IPS-20b (cell line): ENCODE results near the gene PLPP6.
"Not testable (repeated sequence)": the region's sequence is repeated elsewhere in the genome, so short reads cannot be mapped to it uniquely, and the experiment has no call there.

Source experiments
- H3K27ac ChIP-seq: one replicate; pipeline ENCODE4 v1.5.1; 2013; ENCODE audit warnings: low read length
- H3K27me3 ChIP-seq: 2 replicates; pipeline ENCODE4 v1.6.1; 2013; ENCODE audit warnings: mild to moderate bottlenecking, low read length, inconsistent platforms; ENCODE audit not compliant: insufficient read depth
- H3K36me3 ChIP-seq: 2 replicates; pipeline ENCODE4 v1.6.1; 2013; ENCODE audit warnings: low read depth, mild to moderate bottlenecking, inconsistent platforms, low read length, moderate library complexity; ENCODE audit not compliant: insufficient read depth
- H3K4me1 ChIP-seq: 2 replicates; pipeline ENCODE4 v1.6.1; 2013; ENCODE audit warnings: mild to moderate bottlenecking, control low read depth, inconsistent platforms, low read length, moderate library complexity; ENCODE audit not compliant: insufficient read depth
- H3K4me3 ChIP-seq: 2 replicates; pipeline ENCODE4 v1.5.1; 2013; ENCODE audit warnings: mild to moderate bottlenecking, low read length, inconsistent platforms
- H3K9ac ChIP-seq: 2 replicates; pipeline ENCODE4 v1.6.1; 2013; ENCODE audit warnings: low read depth, mild to moderate bottlenecking, inconsistent platforms, low read length, moderate library complexity
- H3K9me3 ChIP-seq: 2 replicates; pipeline ENCODE4 v1.6.1; 2013; ENCODE audit warnings: mild to moderate bottlenecking, low read depth, low read length, inconsistent platforms; ENCODE audit not compliant: insufficient read depth

Gene PLPP6

GRCh38 chr9:4639420-4639819, 22.7 kb upstream of the PLPP6 start:
- Histone ChIP-seq H3K27ac (no peak overlapping the region), H3K27me3 (no peaks in the 10 kb centered on the region), H3K4me1 (no peaks in the 10 kb centered on the region), H3K9me3 (no peaks in the 10 kb centered on the region), H3K9ac (no peak overlapping the region), H3K4me3 (no peak overlapping the region), H3K36me3 (no peaks in the 10 kb centered on the region)

GRCh38 chr9:4640027-4640426, 22.1 kb upstream of the PLPP6 start:
- H3K9me3 ChIP-seq: no peaks in the 10 kb centered on the region
- no peaks in the 10 kb centered on the region for H3K36me3 ChIP-seq
- no peak overlapping the region for H3K27ac ChIP-seq
- no peaks in the 10 kb centered on the region for H3K4me1 ChIP-seq
- H3K9ac ChIP-seq: no peak overlapping the region
- H3K27me3 ChIP-seq: no peaks in the 10 kb centered on the region
- H3K4me3 ChIP-seq: no peak overlapping the region

- H3K4me3 ChIP-seq: no peak overlapping the region
- no peaks in the 10 kb centered on the region for H3K9me3 ChIP-seq
- no peak overlapping the region for H3K27ac ChIP-seq
- no peaks in the 10 kb centered on the region for H3K36me3 ChIP-seq
- H3K27me3 ChIP-seq: no peaks in the 10 kb centered on the region
- no peak overlapping the region for H3K9ac ChIP-seq
- H3K4me1 ChIP-seq: no peaks in the 10 kb centered on the region
Observed at GRCh38 chr9:4642351-4642750, 19.7 kb upstream of the PLPP6 start.

- Histone ChIP-seq H3K9me3 (no peaks in the 10 kb centered on the region), H3K9ac (no peak overlapping the region), H3K36me3 (no peaks in the 10 kb centered on the region), H3K27ac (no peak overlapping the region), H3K4me1 (peaks cover 8% of the 10 kb centered on the region; the same call in 1 of the 2 replicates), H3K27me3 (no peaks in the 10 kb centered on the region), H3K4me3 (no peak overlapping the region)
Observed at GRCh38 chr9:4654084-4654483, 8.0 kb upstream of the PLPP6 start.

- Histone ChIP-seq H3K36me3 (no peaks in the 10 kb centered on the region), H3K27ac (no peak overlapping the region), H3K9ac (no peak overlapping the region), H3K27me3 (no peaks in the 10 kb centered on the region), H3K4me3 (no peak overlapping the region), H3K9me3 (no peaks in the 10 kb centered on the region), H3K4me1 (peaks cover 8% of the 10 kb centered on the region; the same call in 1 of the 2 replicates)
Observed at GRCh38 chr9:4654538-4654937, 7.6 kb upstream of the PLPP6 start.

GRCh38 chr9:4656196-4656595, 5.9 kb upstream of the PLPP6 start:
- H3K9me3 ChIP-seq, H3K36me3 ChIP-seq, H3K27me3 ChIP-seq, H3K9ac ChIP-seq, H3K4me3 ChIP-seq, H3K27ac ChIP-seq: not testable (repeated sequence)
- peaks cover 11% of the 10 kb centered on the region; the same call in 1 of the 2 replicates for H3K4me1 ChIP-seq

GRCh38 chr9:4656621-4657020, 5.5 kb upstream of the PLPP6 start:
- peaks cover 14% of the 10 kb centered on the region; the same call in 1 of the 2 replicates for H3K4me1 ChIP-seq
- no peak overlapping the region for H3K4me3 ChIP-seq
- no peak overlapping the region for H3K9ac ChIP-seq
- H3K9me3 ChIP-seq: no peaks in the 10 kb centered on the region
- H3K36me3 ChIP-seq: no peaks in the 10 kb centered on the region
- no peak overlapping the region for H3K27ac ChIP-seq
- no peaks in the 10 kb centered on the region for H3K27me3 ChIP-seq

GRCh38 chr9:4657426-4658159, 4.5 kb upstream of the PLPP6 start:
- H3K4me1 ChIP-seq: peaks cover 14% of the 10 kb centered on the region; the same call in 1 of the 2 replicates
- no peak overlapping the region for H3K9ac ChIP-seq
- no peaks in the 10 kb centered on the region for H3K27me3 ChIP-seq
- H3K9me3 ChIP-seq: no peaks in the 10 kb centered on the region
- H3K36me3 ChIP-seq: no peaks in the 10 kb centered on the region
- H3K27ac ChIP-seq: no peak overlapping the region
- no peak overlapping the region for H3K4me3 ChIP-seq

- H3K9ac ChIP-seq, H3K36me3 ChIP-seq, H3K27ac ChIP-seq, H3K9me3 ChIP-seq, H3K27me3 ChIP-seq, H3K4me3 ChIP-seq: not testable (repeated sequence)
- H3K4me1 ChIP-seq: peaks cover 37% of the 10 kb centered on the region
Observed at GRCh38 chr9:4660665-4661064, 1.4 kb upstream of the PLPP6 start.

GRCh38 chr9:4661165-4661564, 929 bp upstream of the PLPP6 start:
- Histone ChIP-seq H3K4me1 (peaks cover 41% of the 10 kb centered on the region), H3K36me3 (no peaks in the 10 kb centered on the region), H3K27me3 (peaks cover 9% of the 10 kb centered on the region; the same call in 1 of the 2 replicates), H3K9ac (peak overlapping the region; percentile 51; the same call in 1 of the 2 replicates), H3K4me3 (peak overlapping the region; percentile 84; the same call in 1 of the 2 replicates), H3K27ac (no peak overlapping the region), H3K9me3 (no peaks in the 10 kb centered on the region)

- H3K4me3 ChIP-seq: peak overlapping the region; percentile 84
- no peaks in the 10 kb centered on the region for H3K9me3 ChIP-seq
- H3K9ac ChIP-seq: peak overlapping the region; percentile 51; the same call in 1 of the 2 replicates
- peaks cover 40% of the 10 kb centered on the region for H3K4me1 ChIP-seq
- peaks cover 11% of the 10 kb centered on the region; the same call in 1 of the 2 replicates for H3K27me3 ChIP-seq
- no peak overlapping the region for H3K27ac ChIP-seq
- H3K36me3 ChIP-seq: no peaks in the 10 kb centered on the region
Observed at GRCh38 chr9:4661611-4662010, 483 bp upstream of the PLPP6 start.

GRCh38 chr9:4662989-4663792, 1.1 kb downstream of the PLPP6 start:
- Histone ChIP-seq H3K9me3 (no peaks in the 10 kb centered on the region), H3K9ac (peak overlapping the region; percentile 51), H3K36me3 (no peaks in the 10 kb centered on the region), H3K4me3 (peak overlapping the region; percentile 84), H3K4me1 (peaks cover 33% of the 10 kb centered on the region), H3K27me3 (peaks cover 20% of the 10 kb centered on the region; the same call in 1 of the 2 replicates), H3K27ac (no peak overlapping the region)
